Lung microvascular endothelial cell (primary cell): Measurements from ENCODE around the gene BACE2. TPM values are rescaled to one million over a fixed set of nuclear protein-coding genes. Genes with fewer than 3 reads are reported as not detected.
A peak's percentile ranks its signal among the peaks of the same experiment; 100 is the strongest.

Experiments used
- DNase-seq, 2 donors: peaks; one replicate each; pipeline versions ENCODE4 v3.0.0 to v3.0.0-alpha.2; 2010; ENCODE audit warnings: low read depth in 2 of 2
- total RNA-seq: library from RNA; depleted of rRNA; stranded (reverse); fragments of >200 nt; gene quantifications from 2 replicates; pipeline ENCODE4 v1.2.1, GENCODE V29; 2014

BACE2 gene
- total RNA-seq, 1 donor from 2014 or later: 323 TPM

DNA sequence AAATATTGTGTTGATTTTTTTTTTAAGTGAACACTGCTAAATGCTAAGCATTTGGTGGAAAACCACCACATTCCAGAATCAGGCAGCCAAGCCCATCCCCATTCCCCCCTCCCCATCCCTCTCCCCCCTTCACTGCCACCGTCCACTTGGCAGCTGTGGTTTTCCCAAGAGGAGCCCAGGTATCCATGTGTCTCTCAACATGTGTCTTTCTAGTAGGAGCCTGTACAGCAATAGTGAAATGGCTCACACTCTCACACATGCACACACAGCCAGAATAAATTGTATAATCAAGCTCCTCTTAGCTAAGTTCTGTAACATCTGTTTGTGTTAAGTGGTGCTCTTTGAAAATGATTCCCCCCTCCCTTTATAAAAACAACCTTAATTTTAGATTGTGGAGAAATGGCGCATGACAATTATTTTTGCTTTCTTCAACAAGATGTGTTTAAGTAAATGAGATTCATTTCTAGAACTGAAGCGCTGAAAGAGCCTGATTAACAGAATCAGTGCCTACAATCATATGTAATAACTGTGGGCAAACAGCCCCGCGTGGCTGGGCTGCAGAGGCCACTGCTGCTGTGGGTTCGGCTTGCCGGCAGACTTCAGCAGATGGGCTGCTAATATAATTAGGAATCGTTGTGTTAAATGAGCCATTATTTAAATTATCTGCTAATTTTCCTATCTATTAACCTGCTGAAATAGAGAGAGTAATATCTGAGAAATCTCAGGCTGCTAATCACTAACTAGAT, 43.3 kb downstream of the BACE2 start:
- DNase-seq: no peak

DNA sequence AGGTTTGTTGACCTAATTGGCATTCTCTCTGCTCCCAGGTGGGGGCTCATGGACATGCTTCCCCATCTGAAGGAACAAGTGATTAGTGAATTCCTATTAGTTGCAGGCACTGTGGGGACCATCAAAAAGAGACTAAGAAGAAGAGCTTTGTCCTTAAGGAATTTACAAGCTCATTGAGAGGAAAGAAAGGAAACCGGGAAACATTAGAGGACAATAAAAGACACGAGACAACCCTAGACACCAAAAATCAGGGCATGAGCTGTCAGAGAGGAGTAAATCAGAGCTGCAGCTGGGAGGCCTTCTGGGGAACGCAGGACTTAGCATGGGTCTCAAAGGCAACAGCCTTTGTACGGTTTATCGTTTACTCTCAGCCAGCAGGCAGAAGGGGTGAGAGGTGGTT, 45.1 kb downstream of the BACE2 start:
- no peak for DNase-seq

DNA sequence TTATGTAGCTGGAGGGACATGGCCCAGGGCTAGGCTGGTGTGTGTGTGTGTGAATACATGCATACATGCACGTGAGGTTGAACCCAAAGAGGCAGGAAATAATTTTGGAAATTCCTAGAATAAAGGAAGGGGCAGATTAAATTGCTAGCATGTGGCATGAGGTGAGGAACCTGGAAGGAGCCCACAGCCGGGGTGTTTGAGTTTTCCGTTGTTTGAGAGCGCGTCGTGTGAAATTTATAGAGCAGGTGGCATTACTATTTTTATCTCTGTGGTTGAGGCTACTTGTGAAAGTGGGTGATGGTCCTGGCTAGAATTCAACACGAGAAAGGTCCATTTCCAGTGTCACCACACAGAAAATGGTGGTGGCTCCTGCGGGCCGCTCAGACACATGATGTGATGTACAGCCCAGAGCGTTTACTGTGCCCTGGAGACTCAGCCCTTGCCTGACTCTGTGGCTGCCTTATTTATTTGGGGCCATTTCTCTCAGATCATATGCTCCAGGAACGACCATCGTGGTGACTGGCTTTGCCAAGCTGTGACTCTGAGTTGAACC, 48.0 kb downstream of the BACE2 start:
- no peak for DNase-seq

DNA sequence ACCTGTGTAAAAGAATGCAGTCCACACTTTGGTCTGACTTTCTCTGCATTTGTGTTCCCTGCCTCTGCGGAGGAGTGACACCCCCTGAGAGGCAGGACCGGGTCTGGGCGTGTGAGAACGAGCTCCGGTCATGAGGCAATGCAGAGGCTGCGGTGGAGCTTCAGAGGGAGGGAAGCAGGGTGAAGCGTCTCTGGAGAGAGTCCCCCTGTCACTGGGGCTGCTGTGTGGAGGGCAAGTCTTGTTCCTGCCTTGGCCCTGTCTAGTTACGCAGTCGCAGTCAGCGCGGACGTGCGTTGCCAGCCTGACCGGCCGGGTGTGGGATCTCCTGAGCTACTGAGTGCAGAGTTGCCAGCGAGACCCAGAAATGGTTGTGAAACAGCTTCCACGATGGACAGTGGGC, 48.5 kb downstream of the BACE2 start:
- no peak for DNase-seq

GRCh38 chr21:41217671-41218385, 49.9 kb downstream of the BACE2 start:
- no peak for DNase-seq

DNA sequence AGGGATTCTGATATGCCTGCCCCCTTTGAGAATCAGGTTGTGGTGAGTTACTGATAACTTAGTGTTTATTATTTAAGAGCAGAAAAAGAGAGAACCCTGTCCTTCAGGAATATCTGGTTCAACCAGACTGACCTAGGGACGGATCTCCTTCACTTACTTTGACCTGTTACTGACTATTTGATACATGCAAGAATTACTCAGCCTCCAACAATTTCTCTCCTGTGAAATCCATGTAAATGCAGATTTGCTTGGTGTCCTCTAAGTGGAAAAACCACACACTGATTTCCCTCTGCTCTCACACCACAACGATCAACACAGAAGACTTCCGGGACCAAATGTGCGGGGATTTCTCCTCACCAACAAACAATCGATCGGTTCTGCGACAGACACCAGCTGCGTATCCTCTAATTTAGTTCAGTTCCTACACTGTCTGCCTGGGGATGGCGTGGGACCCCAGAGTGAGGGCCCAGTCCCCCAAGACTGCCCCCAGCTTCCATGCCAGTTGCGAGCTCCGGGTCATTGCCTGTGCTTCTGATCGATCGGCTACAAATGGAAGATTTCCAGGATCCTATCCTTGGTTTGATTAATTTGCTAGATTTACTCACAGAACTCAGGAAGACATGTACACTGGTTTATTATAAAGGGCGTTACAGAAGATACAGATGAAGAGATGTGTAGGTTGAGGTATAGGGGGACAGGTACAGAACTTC, 51.7 kb downstream of the BACE2 start:
- no peak for DNase-seq

DNA sequence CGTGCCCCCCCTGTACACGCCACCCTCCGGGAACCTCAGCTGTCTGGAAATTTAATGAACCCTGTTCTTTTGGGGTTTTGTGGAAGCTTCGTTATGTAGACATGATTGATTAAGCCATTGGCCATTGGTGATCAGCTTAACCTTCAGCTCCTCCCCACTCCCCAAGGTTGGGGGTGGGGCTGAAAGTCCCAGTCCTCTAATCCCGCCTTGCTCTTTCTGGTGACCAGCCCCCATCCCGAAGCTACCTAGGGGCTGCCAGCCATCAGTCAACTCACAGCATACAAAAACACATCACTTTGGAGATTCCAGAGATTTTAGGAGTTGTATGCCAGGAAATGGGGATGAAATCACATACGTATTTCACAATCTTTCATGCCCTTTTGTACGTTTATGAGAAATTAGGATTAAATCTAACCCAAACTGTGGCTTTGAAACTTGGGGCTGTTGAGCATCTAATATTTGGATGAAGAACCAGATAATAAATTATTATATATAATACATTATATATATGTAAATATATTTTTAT, 52.3 kb downstream of the BACE2 start:
- peak in 1 of 2 donors; percentile 70 for DNase-seq

DNA sequence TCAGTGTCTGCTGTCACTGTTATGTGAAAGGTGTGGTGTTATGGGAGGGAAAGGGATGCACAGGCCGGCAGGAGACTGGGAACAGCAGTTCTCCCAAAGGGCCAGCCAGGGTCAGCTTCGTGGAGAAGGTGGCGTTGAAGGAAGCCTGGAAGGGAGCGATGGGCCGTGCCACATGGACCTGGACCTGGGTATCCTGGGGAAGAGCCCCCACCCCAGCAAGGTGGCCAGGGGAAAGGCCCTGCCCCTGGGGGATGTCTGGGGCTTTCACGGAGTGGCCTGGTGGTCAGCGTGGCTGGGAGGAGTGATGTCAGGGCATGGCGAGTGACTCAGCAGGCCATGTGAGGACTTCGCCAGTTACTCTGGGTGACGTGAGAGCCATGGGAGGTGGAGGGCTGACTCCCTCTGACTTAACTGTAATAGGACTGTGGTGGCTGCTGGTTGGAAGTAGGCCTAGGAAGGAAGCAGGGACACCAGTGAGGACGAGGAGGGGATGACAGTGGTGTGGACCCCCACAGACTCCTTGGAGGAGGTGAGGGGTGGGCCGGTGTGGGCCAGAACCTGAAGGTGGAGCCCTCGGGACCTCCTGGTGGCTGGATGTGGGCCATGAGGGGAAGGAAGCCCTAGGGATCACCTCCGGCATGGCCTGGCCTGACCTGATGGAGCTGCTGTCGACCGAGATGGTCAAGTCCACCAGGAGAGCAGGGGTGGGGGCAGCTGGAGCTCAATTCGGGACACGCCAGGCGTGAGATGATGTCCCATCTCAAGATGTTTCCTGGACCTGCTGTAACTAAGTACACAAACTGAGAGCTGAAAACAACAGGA, 54.5 kb downstream of the BACE2 start:
- DNase-seq: peak in 1 of 2 donors; percentile 9

DNA sequence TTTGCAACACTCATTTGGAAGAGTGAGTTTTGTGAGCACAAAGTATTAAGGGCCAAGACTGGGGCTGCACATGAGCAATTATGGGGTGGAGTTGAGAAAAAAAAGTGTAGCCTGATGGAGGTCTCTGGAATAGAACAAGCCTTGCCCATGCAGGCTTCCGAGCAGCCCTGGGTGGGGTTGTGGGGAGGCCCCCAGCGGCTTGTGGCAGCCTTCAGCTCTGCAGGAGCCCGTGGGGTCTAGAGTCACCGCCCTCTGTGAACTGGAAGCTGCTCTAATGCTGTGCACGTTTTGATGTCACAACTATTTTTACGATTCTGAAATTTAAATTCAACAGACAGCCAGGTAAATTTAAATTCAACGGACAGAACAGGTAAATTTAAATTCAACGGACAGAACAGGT, 58.9 kb downstream of the BACE2 start:
- no peak for DNase-seq

DNA sequence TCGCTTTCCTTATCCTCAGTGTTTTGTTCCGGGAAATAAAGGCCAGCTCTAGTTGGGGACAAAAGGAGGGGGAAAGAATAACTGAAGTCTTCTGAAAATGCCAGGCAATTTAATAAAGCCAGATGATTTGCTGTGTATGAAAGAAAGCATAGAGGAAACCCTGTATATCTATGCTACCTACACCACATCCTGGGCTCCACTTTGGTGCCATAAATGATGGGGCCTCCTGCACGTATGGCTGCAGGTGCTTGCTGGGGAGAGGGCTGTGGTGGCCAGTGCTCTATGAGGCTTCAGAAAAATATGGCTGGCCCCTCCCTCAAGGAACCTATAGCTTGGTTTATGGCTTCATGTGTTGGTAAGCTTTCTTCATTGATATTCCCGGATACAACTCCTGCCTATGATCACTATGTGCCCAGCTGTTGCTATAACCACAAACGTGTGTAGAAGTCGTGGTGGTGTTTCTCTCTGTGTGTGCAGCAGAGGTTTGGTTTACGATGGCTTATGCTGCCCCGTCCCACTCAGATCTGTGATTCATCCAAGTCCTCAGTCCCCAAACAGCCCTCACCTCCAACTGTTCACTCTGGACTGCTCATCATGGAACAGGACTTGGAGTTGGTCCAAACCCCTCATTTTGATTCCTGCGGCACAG, 59.5 kb downstream of the BACE2 start:
- DNase-seq: no peak

DNA sequence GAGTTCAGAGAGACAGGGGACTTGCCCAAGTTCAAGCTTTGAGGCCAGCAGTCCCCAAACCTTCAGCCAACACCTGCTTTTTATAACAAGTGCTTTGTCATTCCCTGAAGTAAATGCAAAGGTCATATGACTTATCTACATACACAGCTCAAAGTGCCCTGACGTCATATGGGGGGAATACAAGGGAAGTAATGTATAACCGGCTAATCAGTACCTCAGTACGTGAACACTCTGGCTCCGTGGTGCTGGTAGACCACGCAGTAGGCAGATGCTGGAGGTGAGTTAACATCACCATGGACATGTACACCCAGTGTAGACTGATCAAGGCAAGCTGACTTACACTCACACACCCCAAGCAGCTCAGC, 60.0 kb downstream of the BACE2 start:
- no peak for DNase-seq

DNA sequence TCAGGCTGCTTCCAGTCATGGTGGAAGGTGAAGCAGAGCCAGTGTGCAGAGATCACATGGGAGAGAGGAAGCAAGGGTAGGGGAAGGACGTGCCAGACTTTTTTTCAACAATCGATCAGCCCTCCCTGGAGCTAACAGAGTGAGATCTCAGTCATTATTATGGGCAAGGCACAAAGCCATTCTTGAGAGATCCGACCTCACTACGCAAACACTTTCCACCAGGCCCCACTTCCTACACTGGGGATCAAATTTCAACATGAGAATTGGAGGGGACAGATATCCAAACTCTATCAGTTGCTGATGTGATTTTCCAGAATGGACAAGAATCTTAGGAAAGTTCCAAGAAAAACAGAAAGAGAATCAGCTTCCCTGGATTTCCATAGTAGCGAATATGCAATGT, 60.5 kb downstream of the BACE2 start:
- no peak for DNase-seq

- no peak for DNase-seq
Observed at GRCh38 chr21:41228958-41229357, 61.0 kb downstream of the BACE2 start.

GRCh38 chr21:41229509-41230248, 61.7 kb downstream of the BACE2 start:
- no peak for DNase-seq

DNA sequence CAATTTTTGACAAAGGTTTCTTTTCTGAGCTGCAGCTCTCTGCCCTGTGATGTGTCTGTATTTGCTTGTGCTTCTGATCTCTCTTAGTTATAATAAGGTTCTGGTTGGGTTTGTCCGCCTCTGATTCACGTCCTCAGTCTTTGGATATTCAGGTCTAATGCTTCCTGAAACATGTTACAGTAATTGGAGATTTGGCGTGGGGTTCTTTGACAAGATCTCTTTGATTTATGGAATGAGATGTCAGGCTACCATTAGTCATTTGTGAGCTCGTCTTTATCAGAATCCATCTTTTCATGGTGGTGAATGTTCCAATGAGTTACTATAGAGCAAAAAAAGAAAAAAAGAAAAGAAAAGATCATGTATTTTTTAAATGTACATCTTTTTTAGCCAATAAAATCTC, 62.5 kb downstream of the BACE2 start:
- DNase-seq: no peak

- no peak for DNase-seq
Observed at GRCh38 chr21:41231060-41231459, 63.1 kb downstream of the BACE2 start.

- DNase-seq: peak in 1 of 2 donors; percentile 58
Observed at GRCh38 chr21:41232013-41232412, 64.1 kb downstream of the BACE2 start.

- no peak for DNase-seq
Observed at GRCh38 chr21:41233916-41234315, 66.0 kb downstream of the BACE2 start.

DNA sequence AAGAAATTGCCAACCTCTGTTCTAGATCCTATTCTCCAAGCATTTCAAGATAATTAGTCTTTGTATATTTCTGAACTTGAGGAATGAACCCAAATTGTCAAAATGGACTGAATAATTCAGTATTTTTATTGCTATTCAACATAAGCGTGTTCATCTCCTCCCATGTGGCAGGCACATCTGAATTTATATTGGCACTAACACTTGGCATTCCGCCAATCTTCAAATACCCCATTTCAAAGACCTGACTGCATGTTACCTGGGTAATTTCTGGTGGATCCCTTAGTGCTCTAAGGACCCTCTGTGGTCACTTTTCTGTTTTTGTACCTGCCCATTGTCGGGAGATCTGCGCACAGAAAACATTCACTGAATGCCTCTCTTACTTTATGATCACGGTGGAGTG, 66.6 kb downstream of the BACE2 start:
- peak in 1 of 2 donors; percentile 67 for DNase-seq

DNA sequence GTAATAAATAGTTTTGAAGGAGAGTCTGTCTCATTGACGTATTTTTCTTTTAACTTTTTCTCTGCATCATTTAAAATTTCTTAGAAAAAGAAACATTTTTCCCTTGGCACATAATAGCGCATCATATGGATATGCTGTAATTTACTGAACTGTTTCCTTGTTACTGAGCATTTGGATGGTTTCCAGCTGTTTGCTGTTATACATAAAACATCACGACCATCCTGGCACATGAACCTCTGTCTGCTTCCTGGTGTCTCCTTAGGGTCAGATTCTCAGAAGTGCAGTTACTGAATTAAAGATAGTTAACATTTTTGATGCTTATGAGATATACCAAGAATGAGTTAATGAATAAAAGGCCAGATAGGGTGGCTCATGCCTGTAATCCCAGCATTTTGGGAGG, 67.2 kb downstream of the BACE2 start:
- DNase-seq: peak; percentile 27 to 75
